GM18508 (cell line): Measurements from ENCODE around the gene PPP1R14C.

Source experiments
- ATAC-seq: cut with Tn5 transposase; IDR thresholded peaks from one replicate; pipeline ENCODE4 v1.9.1; 2021; ENCODE audit warnings: moderate number of reproducible peaks; ENCODE audit not compliant: insufficient read depth, unreplicated experiment

Gene PPP1R14C

GRCh38 chr6:150211700-150212511 is 69.1 kb downstream of the PPP1R14C start:
- ATAC-seq: no peak

DNA sequence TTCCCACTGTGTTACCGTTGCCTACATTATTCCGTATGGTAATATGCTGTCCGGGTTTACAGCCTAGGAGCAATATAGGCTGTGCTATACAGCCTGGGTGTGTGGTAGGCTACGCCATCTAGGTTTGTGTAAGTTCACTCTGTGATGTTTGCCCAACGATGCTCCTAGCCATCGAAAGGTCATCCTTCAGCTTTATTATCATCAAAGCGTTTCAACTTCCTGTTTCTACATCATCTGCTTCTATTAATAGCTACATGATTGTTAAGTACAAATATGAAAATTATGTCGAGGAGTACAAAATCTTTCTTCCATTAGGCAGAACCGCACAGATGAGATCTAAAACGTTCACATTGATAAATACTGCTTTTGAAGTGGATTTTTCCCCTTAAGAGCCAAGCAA is 69.9 kb downstream of the PPP1R14C start:
- no peak for ATAC-seq

- no peak for ATAC-seq
Observed at GRCh38 chr6:150213301-150213700, 70.5 kb downstream of the PPP1R14C start.

DNA sequence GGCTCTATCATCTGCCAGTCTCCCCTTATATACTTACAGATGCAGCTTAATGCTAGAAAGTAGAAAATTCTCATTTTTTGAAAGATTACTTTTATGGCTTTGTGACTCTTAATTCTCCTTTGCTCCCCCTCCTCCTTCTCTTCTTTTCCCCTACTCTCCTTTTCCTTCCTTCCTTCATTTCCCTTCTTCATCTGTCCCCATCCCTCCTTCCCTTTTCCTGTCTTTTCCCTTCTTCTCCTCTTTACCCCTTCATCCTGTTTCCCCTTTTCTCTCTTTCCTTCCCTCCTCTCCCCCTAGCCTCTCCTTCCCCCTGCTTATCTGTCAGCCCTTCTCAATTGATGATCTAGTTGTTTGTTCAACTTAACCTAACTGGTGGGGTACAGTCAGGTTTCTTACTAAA is 71.5 kb downstream of the PPP1R14C start:
- no peak for ATAC-seq

GRCh38 chr6:150220634-150221551 is 78.0 kb downstream of the PPP1R14C start:
- no peak for ATAC-seq

- ATAC-seq: no peak
Observed at GRCh38 chr6:150224820-150225219, 82.0 kb downstream of the PPP1R14C start.

DNA sequence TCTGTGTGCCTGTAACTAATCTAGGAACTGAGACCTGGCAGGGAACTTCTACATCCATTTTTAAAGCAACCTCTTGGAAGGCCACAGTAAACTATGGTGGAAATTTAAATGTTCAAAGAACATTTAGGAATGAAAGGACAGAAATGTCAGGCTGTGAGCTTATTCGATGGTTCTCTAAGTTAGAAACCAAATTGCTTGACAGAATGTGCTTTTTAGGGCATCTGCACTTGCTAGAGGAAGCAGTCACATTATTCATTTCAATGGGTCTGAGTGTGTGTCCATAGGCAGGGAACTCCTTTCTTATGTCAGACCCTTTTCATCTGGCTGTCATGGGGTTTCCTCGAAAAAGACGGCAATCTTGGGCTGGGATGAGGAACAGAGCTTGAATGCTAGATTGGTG is 84.4 kb downstream of the PPP1R14C start:
- no peak for ATAC-seq

GRCh38 chr6:150228072-150228733 is 85.4 kb downstream of the PPP1R14C start:
- ATAC-seq: no peak

DNA sequence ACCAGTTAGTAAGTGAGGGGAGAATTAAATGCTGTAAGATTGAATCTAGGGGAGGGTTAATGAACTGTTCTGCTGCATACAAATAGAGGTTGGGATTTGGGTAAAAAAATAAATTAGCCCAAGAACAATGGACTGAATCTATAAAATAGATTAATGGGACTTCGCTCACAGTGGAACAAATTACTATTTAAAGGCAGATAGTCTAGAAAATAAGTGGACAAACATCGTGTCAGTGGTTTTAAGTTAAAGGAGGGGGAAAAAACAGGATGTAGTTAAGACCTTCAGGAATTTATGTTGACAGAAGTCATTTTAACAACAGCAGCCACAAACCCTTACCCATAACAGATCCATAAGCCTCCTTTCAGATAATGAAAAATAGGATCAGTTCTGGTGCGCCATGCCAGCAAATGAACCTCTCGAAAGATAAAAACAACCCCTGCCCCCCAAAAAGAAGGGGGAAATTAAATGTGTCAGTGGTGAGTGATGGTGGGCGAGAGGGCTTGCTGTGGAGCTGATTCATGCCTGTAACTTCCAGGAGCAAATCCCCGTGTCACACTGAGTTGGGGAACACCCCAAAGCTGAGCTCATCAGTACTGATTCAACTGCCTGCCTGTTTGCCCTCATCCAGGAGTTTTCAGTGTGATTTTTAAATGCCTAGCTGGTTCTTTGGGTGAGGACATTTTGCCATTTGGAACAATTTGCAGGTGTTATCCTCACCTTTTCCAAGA is 86.8 kb downstream of the PPP1R14C start:
- no peak for ATAC-seq

DNA sequence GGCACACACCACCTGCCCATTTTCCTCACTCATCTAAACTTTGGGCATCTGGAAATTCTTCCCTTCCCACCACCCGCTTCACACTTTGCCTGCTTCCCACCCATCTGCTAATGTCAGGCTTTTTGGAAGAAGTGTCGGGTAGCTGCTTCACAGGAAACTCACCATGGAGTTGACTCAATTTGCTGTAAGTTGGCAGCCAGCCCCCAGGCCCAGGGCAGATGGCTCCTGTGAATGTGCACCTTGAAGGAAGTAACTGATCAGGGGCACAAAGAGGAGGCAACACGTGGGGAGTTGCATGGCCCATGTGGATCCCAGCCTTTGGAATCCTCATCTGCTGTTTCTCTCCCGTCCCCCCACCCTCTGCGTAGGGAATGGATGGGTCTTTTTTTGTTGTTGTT is 87.3 kb downstream of the PPP1R14C start:
- ATAC-seq: no peak

DNA sequence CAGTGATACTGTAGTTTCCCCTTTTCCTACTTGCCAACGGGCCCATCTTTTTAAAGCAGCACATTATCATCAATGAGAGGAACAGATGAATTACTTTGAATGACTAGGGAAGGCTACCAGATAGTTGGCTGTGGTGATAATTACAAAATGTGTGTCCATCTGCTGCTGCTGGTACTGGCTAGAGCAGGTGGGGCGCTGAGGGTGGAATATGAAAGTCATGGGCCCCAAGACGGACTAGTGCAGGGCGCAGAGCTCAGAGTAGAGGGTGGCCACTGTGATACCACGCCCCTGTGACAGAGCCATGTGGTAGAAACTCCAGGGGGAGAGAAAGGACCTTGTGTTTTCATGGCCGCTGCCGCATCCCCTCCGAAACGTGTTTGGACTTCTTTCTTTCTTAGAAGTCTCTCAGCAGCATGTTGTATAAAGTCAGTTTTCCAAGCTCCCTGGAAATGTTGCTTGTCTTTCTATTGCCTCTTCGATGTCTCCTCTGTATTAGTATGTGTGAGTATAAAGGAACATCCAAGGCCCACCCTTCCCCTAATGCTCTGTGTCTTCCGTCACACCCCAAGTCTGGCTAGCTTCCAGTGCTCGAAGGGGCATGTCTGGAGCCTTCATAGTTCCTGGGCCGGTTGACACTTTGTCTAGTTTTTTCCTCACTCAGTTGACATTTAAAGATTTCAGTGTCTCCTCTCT is 88.1 kb downstream of the PPP1R14C start:
- ATAC-seq: no peak

DNA sequence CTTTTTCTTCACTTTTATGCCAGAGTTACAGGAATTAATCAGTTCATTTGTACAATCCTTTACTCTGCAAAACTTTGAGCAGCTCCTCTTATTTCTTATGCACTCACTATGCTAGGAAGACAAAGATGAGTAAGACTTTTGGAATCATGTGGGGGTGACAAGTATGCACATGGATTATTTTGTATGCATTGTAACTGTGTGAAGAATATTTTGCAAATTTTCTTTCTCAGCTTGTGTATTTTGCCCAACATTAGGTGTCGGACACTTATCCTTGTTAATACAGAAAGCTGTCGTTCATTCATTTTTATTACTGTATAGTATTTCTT is 88.6 kb downstream of the PPP1R14C start:
- ATAC-seq: no peak

DNA sequence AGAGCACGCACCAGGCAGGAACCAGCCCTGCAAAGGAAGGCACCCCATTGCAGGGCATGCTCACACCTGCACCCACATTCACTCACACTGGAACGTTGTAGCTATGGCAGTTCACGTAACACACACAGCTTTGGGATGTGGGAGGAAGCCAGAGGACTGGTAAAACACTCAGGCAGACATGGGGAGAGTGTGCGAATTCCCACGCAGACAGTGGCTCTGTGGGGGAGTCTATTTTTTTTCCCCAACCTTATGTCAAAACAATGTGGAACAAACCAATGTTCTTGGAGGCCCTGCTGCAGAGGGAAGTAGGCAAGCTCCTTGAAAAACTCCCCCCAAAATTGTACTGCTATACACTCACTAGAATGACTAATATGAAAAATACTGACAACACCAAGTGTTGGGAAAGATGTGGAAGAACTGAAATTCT is 91.0 kb downstream of the PPP1R14C start:
- ATAC-seq: no peak

DNA sequence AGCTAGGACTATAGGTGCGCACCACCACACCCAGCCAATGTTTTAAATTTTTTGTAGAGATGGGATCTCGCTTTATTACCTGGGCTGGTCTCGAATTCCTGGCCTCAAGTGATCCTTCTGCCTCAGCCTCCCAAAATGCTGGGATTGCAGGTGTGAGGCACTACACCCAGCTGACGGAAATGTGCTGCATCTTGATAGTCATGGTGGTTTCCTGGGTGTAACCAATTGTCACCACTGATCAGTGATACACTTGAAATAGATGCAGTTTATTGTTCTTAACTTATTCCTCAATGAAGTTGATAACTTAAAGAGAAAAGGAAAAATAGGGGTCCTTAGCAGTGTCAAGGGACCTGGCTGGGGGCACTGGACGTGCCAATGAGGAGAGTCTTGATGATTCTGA is 92.4 kb downstream of the PPP1R14C start:
- ATAC-seq: no peak

- no peak for ATAC-seq
Observed at GRCh38 chr6:150236114-150236513, 93.3 kb downstream of the PPP1R14C start.

- no peak for ATAC-seq
Observed at GRCh38 chr6:150236544-150236943, 93.7 kb downstream of the PPP1R14C start.

DNA sequence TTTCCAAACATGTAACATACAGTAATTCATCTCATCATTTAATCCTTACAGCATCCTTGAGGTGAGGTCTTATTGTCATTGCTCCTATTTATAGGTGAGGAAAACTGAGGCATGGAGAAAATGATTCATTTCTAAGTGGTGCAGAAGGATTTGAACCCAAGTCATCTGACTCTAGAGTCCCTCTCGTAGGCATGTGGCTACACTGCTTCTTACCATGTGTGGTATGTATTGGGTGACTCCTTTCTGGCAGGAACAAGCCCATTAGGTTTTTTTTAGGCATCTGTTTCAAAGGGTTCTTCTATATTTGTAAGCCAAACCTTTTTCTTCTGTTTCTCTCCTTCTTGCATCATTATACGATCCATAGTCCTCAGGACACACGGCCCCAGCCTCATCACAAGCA is 94.8 kb downstream of the PPP1R14C start:
- no peak for ATAC-seq

DNA sequence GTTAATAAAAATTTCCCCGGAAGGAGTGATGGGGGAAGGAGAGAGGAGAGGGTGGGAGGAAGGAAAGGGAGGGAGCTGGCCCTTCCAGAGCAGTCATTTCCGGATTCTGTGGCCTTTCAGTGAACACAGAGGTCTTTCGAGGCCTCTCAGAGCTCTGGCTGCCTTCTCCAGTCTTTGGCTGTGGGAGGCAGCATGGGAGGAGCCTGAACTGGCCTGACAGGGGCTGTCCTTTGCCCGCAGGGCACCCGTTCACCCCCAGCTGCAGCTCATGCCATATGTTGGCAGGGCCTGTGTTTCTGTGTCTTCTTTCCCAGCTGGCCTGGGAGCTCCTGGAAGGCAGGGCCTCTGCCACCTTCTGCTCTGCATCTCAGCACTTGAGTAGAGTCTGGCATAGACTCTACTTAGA is 95.5 kb downstream of the PPP1R14C start:
- no peak for ATAC-seq

DNA sequence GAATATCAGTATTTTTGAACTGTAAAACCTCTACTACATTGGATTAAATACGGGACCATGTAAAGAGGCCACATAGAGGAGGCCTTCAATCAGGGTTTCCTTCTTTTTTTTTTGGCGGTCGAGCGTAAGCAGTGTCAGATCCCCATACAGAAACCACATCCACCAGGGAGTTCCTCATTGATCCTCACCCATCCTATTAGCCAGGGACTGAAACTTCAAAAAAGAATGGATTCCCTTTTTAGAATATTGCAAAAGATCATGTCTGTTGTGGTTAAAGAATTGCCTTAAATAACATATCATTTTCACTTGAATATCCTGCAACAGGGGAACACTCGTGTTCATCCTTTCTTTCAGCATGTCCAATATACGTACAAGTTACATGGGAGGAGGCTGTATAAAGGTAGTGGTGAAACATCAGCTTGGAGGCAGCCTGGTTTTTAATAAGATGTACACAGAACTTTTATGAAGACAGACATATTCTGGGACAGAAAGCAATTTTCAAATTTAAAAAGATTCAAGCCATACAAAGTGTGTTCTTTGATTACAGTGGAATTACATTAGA is 96.1 kb downstream of the PPP1R14C start:
- ATAC-seq: no peak
